Measurements from ENCODE around the gene TRPC4. TPM values are rescaled to one million over a fixed set of nuclear protein-coding genes. Genes with fewer than 3 reads are reported as not detected.

Gene TRPC4
- polyA plus RNA-seq, 2 of the 4 experiments (the other 2 are of a cell fraction) = 0.04 to 0.05 TPM

GRCh38 chr13:37706041-37706440, 163.5 kb downstream of the TRPC4 start:
- no peaks in the 10 kb centered on the region for H3K9me3 ChIP-seq
- POLR2A ChIA-PET = no interaction called here

DNA sequence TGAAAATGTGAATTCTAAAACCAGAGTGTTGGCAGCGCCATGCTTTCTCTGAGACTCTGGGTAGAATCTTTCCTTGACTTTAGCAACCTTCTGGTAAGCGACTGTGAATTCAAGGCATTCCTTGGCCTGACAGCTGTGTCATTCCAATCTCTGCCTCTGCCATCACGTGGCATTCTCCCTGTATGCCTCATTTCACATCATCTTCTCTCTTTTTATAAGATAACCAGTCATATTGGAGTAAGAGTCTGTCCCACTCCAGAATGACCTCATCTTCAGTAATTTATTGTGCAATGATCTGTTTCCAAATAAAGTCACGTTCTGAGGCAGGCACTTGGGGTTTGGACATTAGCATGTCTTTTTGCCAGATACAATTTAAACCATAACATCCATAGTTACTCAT, 167.6 kb downstream of the TRPC4 start:
- Histone ChIP-seq H3K4me3 (no peak overlapping the region), H3K4me1 (no peaks in the 10 kb centered on the region), H3K27ac (no peak overlapping the region), H3K9me3 (no peaks in the 10 kb centered on the region), H3K4me2 (no peak overlapping the region)
- ATAC-seq (peak; percentile 48 to 73; a peak in 5 of 6 replicates), FAIRE-seq (no peak), DNase-seq (ENCODE audit: low read depth in 1 of 2, low spot score in 1 of 2) (peak; percentile 1 to 29)
- ChIA-PET POLR2A (no interaction called here), CTCF (no interaction called here)
- TF ChIP-seq CEBPB (IDR thresholded peaks at IDR 0.05) = peak in 1 of 2 experiments; percentile 41; a peak in 2 of 4 replicates
- no peak for TF ChIP-seq EHF (CRISPR knock-in tag; IDR thresholded peaks at IDR 0.05)
- WGBS (ENCODE audit: missing lambda C conversion rate) = 13% methylated on average over 4 of the region's 4 CpGs

More at GRCh38 chr13:37706041-37706440, 163.5 kb downstream of the TRPC4 start:
- FAIRE-seq (no peak), DNase-seq (ENCODE audit: low read depth in 1 of 2, low spot score in 1 of 2) (no peak), ATAC-seq (no peak)
- Histone ChIP-seq H3K27ac (no peak overlapping the region), H3K4me1 (no peaks in the 10 kb centered on the region), H3K4me3 (no peak overlapping the region), H3K4me2 (no peak overlapping the region)
- CTCF ChIA-PET = no interaction called here
- TF ChIP-seq FOXS1 (CRISPR knock-in tag; IDR thresholded peaks at IDR 0.05) (no peak), SREBF2 (IDR thresholded peaks at IDR 0.05) (no peak), EP300 (IDR thresholded peaks at IDR 0.05) (no peak), ATOH8 (CRISPR knock-in tag; IDR thresholded peaks at IDR 0.05; ENCODE audit: low read depth) (no peak), KDM5A (IDR thresholded peaks at IDR 0.05) (no peak), RAD21 (conservative IDR thresholded peaks at IDR 0.05 in 1 of 2, IDR thresholded peaks at IDR 0.05 in 1 of 2) (no peak), ZSCAN20 (CRISPR knock-in tag; IDR thresholded peaks at IDR 0.05) (no peak)
- 70% methylated on average over 2 of the region's 2 CpGs for WGBS (ENCODE audit: missing lambda C conversion rate)

DNA sequence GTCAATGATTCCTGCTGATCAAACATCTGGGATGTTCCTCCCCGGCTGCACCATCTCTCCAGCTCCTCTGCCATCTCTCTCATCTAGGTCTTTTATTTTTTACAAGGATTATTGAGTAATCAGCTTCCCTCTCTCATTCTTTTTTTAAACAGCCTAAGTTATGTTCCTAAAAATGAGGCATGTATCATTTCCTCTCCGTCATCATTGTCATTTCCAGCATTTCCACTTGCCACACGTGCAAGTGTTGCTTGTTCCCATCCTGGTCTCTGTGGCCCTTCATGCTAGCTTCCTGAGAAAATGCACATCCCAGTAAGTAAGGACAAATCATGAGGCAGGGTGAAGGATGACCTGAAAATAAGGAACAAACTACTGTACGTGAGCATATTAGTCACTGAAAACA, 168.3 kb downstream of the TRPC4 start:
- no peak overlapping the region for H3K4me3 ChIP-seq
- POLR2A ChIA-PET = interaction anchor here (0.6 kb wide), 1 partner anchor 360 kb away, joined by 3 read pairs; no protein-coding TSS in a partner anchor
- CTCF ChIA-PET = no interaction called here
- H3K4me2 ChIP-seq = no peak overlapping the region
- H3K4me1 ChIP-seq = no peaks in the 10 kb centered on the region
- DNase-seq (ENCODE audit: low read depth in 1 of 2, low spot score in 1 of 2) = no peak
- TF ChIP-seq SMC3 (IDR thresholded peaks at IDR 0.05) (no peak), ZNF302 (CRISPR knock-in tag; IDR thresholded peaks at IDR 0.05) (no peak), HEYL (CRISPR knock-in tag; IDR thresholded peaks at IDR 0.05) (no peak), CHD2 (IDR thresholded peaks at IDR 0.05; ENCODE audit: low read length, partially characterized antibody) (no peak), KDM5A (IDR thresholded peaks at IDR 0.05) (no peak), EHF (CRISPR knock-in tag; IDR thresholded peaks at IDR 0.05) (no peak), HOXA7 (CRISPR knock-in tag; IDR thresholded peaks at IDR 0.05) (no peak), E2F6 (IDR thresholded peaks at IDR 0.05; ENCODE audit: borderline replicate concordance, low read depth) (no peak), ATOH8 (CRISPR knock-in tag; IDR thresholded peaks at IDR 0.05; ENCODE audit: low read depth) (no peak)
- no peak overlapping the region for H3K27ac ChIP-seq
- WGBS (ENCODE audit: missing lambda C conversion rate) = 45% methylated on average over 4 of the region's 4 CpGs
- ATAC-seq = no peak
- no peak for FAIRE-seq
- H3K9me3 ChIP-seq = no peaks in the 10 kb centered on the region

- FAIRE-seq (no peak), ATAC-seq (no peak), DNase-seq (ENCODE audit: low read depth in 1 of 2, low spot score in 1 of 2) (no peak)
- Histone ChIP-seq H3K9me3 (no peaks in the 10 kb centered on the region), H3K4me1 (no peaks in the 10 kb centered on the region), H3K4me2 (no peak overlapping the region), H3K27ac (no peak overlapping the region), H3K4me3 (no peak overlapping the region)
- CTCF ChIA-PET = no interaction called here
- POLR2A ChIA-PET = interaction anchor here (0.6 kb wide), 1 partner anchor 361 kb away, joined by 3 read pairs; no protein-coding TSS in a partner anchor
- 44% methylated on average over 2 of the region's 2 CpGs for WGBS (ENCODE audit: missing lambda C conversion rate)
- TF ChIP-seq RNF2 (IDR thresholded peaks at IDR 0.05; ENCODE audit: borderline replicate concordance, low read depth) (no peak), FOXS1 (CRISPR knock-in tag; IDR thresholded peaks at IDR 0.05) (no peak), ATOH8 (CRISPR knock-in tag; IDR thresholded peaks at IDR 0.05; ENCODE audit: low read depth) (no peak)
Observed at GRCh38 chr13:37700887-37701286, 168.7 kb downstream of the TRPC4 start.

All from A549 (cell line).